ENCODE data around the gene SMARCA2.

The SMARCA2 gene

GRCh38 chr9:2043243-2043642 lies 28.1 kb downstream of the SMARCA2 start:
- no peak for DNase-seq

- DNase-seq, result no peak
Observed at GRCh38 chr9:2043881-2044462, 28.8 kb downstream of the SMARCA2 start.

- no peak for DNase-seq
Observed at GRCh38 chr9:2047144-2047671, 32.1 kb downstream of the SMARCA2 start.

- no peak for DNase-seq
Observed at GRCh38 chr9:2047916-2048315, 32.8 kb downstream of the SMARCA2 start.

- DNase-seq, result no peak
Observed at GRCh38 chr9:2050236-2050635, 35.1 kb downstream of the SMARCA2 start.

- peak; percentile 30 for DNase-seq
Observed at GRCh38 chr9:2053883-2054845, 39.0 kb downstream of the SMARCA2 start.

DNA sequence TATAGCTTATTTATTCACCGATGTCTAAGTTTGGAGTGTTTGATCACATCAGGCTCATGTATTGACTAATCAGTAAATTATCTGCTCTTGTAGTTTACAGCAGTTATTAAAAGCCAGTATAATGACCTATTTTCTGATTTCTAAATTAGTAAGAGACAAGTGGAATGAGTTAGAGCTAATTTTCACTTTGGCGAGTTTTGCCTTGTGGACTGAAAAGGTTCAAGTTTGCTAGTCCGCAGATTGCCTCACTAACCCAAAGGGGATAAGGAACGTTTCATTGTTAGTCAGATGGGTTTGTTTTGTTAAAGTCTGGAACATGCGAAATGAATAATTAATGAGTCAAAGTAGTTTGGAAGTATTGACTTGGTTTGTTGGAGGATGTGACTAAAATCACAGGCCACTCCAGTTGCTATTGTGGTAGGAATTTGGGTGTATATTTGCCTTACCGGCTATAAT lies 40.1 kb downstream of the SMARCA2 start:
- DNase-seq, result no peak

GRCh38 chr9:2059274-2059929 lies 44.3 kb downstream of the SMARCA2 start:
- no peak for DNase-seq

DNA sequence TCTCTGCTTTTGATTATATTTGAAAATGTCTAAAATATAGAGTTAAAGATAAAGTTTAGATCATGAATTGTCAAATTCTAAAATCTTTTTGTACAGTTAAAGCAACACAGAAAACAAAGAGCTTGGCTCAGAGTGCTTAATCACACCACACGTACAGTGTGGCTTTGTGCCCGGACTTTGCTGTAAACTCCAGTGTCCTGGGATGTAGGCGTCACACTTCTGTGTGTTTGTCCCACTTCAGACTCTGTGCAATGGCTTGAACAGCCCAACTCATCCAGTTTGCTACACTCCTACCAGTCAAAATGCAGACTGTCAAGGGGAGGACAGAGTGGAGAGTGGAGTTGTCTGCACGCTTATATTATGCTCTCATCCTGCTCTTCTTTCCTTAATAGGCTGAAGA lies 45.3 kb downstream of the SMARCA2 start:
- no peak for DNase-seq

- DNase-seq, result no peak
Observed at GRCh38 chr9:2065704-2066103, 50.6 kb downstream of the SMARCA2 start.

GRCh38 chr9:2066312-2067273 lies 51.4 kb downstream of the SMARCA2 start:
- DNase-seq, result no peak

- DNase-seq, result no peak
Observed at GRCh38 chr9:2072752-2073405, 57.7 kb downstream of the SMARCA2 start.

DNA sequence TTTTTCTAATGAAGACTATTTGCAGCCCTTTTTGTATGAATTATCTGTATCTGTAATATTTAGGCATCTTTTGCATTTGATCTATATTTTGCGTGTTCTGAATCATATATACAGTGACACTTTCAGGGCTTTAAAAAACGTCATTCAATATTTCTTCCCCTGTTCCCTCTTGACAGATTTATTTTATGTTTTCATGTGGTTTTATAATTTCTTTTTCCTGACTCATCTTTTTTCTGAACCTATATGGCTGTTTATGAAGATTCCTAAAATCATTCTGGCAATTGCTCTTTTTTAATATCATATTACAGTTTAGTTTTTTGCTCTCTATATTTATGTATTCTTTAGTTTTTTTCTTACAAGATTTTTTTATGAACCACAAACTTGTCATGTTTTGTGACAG lies 67.6 kb downstream of the SMARCA2 start:
- DNase-seq, result no peak

DNA sequence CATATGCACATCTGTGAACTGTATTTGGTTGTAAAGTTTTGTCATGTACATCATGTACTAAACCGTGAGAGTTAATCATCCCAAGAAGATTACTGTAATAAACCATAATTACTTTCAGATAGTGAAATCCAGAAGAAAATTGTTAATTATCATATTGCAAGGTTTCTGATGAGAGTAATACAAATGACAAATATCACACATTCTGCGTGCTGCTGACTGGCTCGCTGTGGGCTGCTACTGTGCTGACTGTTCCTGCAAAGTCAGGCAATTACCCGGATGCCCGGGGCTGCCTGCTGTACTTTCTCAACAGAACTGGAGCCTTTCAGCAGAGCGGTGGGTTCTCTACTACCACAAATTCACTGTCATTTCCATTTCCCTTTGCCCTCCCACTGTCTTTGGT lies 68.3 kb downstream of the SMARCA2 start:
- DNase-seq, result no peak

DNA sequence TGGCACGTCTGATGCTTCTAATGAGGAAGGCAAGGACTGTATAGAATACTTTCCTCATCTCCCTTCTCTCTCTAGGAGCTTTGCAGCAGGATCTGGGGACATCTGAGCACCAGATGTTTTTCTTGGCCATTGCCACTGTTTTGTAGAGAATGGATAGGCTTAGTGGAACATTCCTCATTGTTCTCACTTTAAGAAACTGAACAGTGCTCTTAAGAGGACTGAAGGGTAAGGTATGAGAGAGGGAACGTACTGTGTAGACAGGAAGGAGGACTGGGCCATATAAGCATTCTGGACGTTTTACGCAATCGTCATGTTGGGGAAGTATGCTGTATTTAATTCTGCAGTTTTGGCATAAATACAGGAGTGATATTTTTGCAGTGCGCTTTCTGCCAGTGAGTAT lies 70.6 kb downstream of the SMARCA2 start:
- DNase-seq, result peak; percentile 74

DNA sequence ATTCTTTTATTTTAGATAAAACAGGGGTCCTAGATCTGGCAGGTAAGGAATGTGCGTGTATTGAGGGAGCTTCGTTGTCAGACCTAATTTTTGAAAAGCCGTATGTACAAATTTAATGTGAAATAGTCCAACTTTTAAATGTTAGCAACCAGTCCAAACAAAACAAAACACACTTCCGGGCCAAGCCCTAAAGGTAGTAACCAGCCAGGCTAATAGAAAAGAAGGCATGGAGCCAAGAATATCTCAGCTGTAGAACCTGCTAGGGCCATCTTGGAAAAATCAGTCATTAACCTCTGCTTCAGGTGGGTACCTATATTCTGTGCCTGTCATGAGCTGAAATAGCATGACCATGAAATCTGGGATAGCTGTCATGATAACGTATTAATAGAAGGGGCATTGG lies 71.0 kb downstream of the SMARCA2 start:
- no peak for DNase-seq

GRCh38 chr9:2086971-2087370 lies 71.8 kb downstream of the SMARCA2 start:
- no peak for DNase-seq

DNA sequence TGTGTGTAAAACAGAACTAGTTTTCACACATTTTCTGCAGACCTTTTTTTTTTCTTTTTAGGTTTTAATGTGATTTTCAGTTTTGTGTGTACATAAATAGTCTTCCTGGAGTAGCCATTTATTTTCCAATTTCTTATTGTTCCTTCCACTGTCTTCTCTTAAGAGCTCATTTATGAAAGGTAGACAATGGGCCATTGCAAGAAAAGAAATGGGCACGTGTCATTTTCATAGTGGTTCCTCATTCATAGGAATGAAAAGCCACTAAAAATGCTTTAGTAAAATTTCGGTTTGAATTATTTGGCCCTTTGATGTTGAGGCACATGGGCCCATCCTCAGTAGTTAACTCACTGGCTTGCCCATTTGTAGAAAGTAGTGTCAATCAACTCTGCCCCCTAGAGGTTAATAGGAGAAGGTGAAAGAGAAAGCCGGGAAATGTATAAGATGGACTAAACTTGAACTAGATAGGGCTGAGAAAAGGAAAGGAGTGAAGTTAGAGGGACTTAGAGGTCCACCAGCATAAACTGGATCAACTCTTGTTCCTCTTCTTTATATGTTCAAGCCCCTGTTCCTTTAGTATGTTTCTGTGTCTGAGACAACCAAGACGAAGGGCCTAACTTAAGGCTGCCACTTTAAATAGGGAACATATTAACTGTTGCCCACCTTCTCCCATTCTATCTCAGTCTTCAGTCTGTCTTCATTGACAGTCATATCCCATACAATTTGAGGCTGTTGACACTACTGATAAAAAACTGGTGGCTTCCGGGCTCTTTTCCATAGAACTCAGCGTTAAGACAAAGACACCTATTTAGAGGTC lies 72.6 kb downstream of the SMARCA2 start:
- no peak for DNase-seq

GRCh38 chr9:2093920-2094597 lies 78.9 kb downstream of the SMARCA2 start:
- DNase-seq, result no peak

DNA sequence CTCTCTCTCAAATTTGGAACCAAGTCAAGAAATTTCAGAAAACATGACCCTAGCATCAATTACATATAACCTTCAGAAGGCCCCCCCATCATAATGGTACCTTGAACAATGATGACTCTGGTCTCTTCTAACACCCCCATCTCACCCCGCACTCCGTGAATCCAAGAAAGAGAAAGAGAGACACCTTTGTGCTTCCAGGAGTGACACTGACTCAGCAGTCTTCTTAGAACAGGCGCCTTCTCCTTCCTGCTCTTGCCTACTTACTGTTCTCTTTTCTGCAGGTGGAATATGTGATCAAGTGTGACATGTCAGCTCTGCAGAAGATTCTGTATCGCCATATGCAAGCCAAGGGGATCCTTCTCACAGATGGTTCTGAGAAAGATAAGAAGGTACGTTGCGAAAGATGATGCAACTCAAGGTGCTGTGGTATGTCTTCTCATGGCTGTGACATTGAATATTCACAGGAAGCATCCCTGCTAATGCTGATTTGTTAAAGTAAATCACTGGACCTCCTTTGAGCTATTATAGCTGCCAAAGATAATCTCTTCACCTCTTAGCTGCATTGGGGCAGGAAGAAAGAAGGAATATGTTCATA lies 81.3 kb downstream of the SMARCA2 start:
- no peak for DNase-seq
